Erythroblast (primary cell): Measurements from ENCODE around the gene HOXA7.

Experiments used
- DNase-seq, 2 experiments: peaks; one replicate each; lab custom pipeline; 2025; lab: John Stamatoyannopoulos, UW
- GATA1 ChIP-seq: IDR thresholded peaks from 2 replicates; pipeline ENCODE4 v1.6.1; 2011; ENCODE audit warnings: low read depth, mild to moderate bottlenecking, control low read depth, low read length, moderate library complexity
- POLR2A ChIP-seq: IDR thresholded peaks from 2 replicates; pipeline ENCODE4 v1.6.1; 2011; ENCODE audit warnings: mild to moderate bottlenecking, low read length

The HOXA7 gene

DNA sequence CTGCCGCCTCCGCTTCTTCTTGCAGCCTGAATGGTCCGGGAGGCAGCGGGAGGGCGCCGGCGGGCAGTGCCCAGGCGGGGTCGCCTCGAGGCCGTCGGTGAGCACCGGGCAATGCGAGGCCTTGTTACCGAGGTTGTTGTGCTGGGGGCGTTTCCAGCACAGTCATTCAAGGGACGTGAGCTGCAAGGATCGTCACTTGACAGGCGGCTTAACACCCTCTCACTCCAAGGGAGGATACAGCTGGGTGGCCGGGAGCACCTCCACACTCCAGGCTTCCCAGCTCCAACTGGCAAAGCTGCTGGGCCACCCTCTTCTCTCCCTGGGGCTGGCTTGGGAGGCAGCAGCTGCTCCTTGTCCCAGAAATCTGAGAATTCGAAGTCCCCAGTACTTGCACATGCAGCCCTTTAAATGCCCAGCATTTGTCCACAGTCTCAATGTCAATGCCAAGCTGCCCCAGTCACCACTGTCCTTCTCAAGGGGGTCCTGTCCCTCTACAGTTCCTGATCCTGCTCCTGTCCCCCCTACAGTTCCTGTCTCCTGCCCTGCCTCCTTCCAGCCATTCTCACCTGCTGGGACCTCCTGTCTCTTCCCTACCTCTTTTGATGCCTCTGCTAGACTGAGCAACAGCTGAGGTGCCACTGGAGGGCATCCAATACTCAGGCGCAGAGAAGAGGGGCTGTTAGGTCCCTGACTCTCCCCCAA, 33.0 kb upstream of the HOXA7 start:
- TF ChIP-seq POLR2A (no peak), GATA1 (no peak)
- DNase-seq = no peak

DNA sequence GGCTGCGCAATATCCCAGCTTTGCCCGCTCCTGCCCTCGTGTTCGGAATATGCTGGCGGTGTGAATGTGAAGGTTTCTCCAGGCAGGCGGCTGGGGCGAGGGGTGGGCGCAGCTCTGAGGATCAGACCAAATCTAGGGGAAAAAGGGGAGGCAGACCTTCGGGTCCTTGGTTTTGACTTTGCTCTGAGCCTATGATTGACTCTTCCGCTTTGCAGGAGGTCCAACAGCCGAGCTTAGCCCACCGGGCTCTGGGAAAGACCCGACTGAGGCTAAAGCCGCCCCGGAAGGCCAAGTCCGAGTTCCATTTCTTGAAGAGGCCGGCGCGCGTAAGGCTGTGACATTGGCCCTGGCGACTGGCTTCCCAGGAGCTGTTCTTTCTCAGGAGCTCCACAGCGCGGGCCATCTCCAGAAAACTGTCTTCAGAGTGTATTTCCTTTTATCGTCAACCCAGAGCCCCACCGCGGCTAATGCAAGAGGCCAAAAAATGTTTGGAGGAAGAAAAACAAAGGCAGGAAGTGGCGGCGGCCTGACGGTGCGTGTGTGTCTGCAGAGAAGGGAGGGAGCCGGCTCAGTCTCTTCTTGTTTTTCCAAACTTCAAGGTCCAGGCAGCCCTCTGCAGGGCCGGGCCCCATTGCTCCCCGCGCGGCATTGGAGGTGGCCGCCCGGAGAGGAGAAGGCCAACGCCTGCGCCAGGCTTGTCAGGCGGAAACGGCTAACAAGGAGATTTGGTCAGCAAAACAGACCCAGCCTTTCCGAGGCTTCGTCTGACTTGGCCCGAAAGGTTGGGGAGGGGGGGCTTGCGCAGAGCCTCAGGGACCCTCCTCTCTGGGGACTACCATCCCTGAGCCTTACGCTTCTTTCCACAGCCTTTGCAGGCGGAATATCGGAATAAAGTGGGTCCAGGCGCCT, 32.2 kb upstream of the HOXA7 start:
- DNase-seq = no peak
- no peak for TF ChIP-seq POLR2A
- no peak for TF ChIP-seq GATA1

DNA sequence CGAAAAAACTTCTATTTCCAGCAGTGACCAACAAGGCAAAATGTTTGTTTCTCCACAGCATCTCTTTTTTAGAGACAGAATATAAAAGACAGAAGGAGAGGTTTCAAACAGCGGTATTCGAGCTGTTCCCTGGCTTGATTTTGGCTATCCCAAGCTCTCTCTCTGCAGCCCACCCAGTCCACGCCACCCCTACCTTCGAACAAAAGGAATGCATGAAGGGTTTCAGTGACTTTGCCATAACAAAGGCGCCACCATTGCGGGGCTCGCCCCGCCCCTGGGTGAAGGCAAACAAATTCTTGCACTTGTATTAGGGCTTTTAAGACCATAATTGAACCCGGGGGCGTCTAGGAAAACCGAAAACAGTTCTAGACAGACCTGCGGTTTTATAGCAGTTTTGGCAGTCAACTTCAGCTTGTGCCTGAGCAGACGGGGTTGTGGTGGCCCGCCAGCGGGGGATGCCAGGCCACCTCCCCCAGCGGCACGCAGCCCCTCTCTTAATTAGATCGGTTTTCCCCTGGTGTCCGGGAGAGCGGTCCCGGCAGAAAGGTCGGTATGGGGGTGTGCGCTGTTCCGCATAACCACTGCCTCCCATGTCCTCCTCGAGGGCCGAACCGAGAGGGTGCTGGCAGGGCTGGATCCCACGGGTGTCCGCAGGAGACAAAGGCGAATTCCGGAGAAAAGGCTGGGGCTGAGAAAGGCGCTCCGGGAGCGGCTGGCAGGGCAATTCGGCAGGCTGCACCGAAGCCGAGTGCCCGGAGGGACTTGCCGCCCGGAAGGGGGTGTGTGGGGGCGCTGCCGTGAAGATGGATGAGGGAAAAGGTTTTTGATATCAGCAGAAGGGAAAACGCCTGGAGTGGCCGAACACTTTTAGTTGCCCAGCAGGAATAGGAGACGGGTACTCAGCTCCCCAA, 31.3 kb upstream of the HOXA7 start:
- DNase-seq = no peak
- no peak for TF ChIP-seq GATA1
- TF ChIP-seq POLR2A = no peak

DNA sequence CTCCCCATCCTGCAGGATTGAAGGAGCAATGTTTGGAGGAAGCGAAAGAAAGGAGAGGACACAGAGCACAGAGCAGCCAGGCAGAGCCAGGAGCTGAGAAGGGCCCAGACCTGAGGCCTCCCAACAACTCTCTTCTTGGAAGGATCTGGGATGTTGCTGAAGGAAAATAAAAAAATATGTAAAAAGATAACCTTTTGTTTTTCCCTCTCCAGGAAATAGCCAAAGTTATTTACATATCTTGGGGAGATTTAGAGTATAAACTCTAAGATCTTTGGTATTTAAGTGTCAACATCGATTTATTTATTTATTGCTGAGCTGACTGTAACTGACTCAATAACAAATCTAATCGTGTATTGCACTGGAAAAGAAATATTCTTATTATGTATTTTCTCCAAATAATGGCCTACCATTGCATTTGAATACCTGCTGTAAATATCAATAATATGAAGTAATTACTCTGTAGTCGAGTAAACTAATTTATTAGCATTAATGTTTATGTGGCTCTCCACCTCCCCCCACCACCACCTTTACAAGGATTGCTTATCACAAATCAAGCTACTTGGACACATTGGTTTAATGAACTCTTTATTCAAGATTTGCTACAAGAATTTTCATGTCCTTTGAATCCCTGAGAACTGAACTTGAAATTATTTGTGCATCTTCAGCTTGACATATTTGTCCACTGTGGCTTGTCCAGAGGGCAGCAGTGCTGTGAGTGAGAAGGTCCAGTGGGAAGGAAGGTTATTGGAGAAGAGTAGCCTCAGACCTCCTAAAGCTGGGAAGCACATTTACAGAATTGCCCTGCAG, 30.4 kb upstream of the HOXA7 start:
- no peak for DNase-seq
- TF ChIP-seq POLR2A (no peak), GATA1 (no peak)

DNA sequence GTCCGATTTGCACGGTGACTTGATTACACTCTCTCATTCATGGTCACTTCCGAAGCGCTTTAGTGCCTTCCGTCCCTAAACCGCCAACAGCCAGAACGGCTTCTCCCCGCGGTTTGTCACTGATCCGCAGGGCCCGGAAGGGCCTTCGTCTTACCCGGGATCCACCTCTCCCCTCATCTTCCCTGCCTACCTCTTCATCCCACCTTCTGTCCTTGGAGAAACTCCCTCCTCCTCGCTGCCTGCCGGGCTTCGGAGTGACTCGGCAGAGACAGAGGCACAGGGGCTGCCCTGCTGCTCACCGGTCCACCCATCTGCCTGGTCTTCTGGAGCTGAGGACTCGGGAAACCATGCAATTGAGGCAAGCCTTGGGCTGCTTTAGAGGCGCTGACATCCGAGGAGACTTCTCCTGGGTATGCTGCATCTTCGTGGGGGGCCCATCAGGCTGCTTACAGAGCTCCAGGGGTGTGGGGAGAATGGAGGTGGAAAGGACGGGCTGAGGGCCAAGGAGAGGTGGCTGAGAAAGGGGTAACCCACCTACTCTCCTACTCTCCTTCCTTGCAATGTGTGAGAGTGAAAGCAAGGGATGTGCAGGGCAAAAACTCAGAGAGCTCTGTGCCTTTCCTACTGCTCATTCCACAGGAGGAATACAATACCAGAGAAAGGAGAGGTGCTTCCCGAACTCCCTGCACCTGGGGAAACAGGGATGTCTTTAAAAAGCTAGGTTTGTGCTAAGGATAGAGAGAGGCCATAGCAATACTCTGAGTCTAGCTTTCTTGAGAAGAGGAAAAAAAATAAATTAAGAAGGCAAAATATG, 29.6 kb upstream of the HOXA7 start:
- DNase-seq = no peak
- TF ChIP-seq POLR2A (no peak), GATA1 (no peak)

DNA sequence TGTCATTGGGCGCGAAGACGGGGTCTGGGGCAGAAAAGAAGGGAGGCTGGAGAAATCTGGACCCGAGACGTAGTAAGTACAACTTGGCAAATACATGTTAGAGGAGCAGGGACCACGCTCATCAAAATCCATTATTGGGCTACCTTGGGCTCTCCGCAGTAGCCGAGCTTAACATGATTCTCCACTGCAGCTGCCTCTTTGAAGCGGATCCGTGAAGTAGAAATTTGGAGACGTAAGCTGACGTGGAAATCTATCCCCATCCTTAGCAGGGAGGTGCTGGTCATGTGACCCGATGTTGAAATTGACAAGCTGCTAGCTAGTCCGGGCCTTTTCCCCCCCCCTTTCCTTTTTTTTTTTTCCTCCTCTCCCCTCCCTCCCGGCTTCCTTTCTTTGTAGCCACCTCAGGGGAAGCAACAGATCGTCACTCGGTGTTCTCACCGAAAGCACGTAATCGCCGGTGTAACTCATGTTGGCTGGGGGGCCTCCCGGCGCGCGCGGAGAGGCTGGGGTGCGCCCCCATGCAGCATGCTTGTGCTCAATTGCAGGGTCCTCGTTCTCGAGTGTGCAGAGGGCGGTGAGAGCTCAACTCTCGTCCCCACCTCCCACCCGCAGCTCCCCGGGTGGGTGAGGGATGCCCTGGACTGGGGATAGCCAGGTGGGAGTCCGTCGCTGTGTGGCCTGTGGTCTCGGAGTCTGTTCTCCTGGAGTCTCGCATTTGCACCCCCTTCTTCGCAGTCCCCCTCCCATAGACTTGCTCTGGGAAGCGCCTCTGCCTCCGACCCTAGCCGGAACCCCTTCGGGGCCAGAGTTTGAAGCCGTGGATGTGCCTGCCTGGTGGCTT, 28.8 kb upstream of the HOXA7 start, which contains the start of gene HOXA11:
Gene HOXA11 (minus strand): TSS at position 220 of the 841 bp plus-strand sequence. CDS start 88 bp downstream, at position 132.
- TF ChIP-seq POLR2A (no peak), GATA1 (no peak)
- DNase-seq = peak in 1 of 2 experiments; percentile 16

DNA sequence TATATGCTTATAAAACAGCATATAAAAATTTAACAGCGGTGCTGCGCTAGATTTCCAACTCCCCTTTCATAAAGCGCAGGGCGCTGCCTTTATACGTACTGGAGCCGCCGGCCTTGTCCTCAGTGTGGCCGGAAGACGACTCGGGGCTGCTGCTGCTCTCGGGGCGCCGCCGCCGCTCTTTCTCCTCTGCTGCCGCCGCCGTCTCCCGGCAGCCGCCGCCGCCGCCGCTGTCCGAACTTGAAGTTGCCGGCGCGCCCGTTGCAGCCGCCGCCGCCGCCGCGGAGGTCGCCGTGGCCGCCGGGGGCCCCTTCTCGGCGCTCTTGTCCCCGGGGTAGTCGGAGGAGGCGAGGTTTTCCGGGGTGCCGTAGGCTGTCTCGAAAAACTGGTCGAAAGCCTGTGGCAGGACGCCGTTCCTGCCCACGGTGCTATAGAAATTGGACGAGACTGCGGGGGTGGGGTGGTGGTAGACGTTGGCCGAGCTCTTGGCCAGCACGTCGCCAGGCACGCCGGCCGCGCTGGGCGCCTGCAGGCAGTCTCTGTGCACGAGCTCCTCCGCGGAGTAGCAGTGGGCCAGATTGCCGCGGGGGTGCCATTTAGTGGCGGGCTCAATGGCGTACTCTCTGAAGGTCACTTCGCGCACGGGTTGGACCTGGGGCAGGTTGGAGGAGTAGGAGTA, 28.0 kb upstream of the HOXA7 start:
- TF ChIP-seq GATA1 = no peak
- no peak for TF ChIP-seq POLR2A
- DNase-seq = peak; percentile 16 to 30

DNA sequence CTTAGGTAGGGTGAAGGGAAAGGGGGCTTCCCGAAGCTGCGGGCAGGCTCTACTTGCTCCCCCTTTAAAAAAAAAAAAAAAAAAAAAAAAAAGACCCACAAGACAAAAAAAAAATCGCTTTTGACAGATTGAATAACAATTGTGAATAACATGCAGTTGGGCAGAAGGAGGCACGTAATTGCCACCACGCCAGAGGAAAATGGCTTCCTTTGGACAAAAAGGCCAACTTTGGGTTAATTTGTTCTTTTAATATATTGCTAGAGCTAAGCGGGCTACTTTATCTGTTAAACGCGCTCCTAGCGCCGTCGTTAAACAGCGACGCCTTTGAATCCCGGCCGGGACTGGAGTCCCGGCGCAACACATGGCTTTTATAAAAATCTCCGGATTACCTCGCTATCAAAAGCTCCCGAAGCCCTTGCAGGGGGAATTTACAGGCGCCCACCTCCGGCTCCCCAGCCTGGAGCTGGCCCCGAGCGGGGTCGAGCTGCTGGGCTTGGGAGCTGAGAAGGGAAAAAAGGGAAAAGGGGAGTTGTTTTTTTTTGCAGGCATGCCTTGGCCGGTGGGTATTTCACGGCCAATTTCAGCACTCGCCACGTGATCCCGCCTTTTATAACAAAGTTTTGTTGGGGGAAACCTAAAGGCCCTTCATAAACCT, 27.3 kb upstream of the HOXA7 start:
- DNase-seq = peak in 1 of 2 experiments; percentile 11
- TF ChIP-seq POLR2A = no peak
- TF ChIP-seq GATA1 = no peak

DNA sequence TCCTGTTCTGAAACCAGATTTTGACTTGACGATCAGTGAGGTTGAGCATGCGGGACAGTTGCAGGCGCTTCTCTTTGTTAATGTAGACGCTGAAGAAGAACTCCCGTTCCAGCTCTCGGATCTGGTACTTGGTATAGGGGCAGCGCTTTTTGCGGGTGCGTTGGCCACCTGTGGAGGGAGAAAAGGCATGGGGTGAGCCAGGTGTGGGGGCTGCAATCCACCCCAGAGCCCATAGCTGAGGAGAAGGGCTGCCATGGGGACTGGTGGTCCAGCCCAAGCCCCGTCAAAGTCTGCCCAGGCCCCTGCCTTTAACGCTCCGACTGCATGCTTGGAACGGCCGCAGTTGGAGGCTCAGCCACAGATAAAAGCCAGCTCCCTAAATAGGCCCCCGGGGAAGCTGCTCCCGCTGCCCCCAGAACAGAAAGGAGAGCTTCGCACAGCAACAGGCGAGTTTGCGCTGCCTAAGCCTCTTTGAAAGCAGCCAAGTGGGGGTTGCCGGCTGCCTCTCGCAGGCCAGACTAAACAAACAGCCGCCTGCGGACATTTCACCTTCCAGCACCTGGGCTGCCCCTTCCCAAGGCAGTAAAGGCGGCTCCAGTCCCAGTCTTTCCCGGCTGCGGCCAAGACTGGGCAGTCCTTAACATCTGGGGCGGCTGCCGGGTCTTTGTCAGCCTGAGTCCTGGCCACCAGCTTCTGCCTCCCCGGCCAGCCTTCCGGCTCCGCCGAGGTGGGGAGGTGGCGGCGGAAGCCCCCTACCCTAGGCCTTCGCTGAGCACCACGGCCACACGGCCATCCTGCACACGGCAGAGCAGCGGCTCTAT, 26.6 kb upstream of the HOXA7 start:
- TF ChIP-seq POLR2A (no peak), GATA1 (no peak)
- DNase-seq = no peak
